ENCODE data around the gene ROR2. TPM values are rescaled to one million over a fixed set of nuclear protein-coding genes. Genes with fewer than 3 reads are reported as not detected.

The ROR2 gene
- polyA plus RNA-seq, 1 experiment = 9.7 TPM

DNA sequence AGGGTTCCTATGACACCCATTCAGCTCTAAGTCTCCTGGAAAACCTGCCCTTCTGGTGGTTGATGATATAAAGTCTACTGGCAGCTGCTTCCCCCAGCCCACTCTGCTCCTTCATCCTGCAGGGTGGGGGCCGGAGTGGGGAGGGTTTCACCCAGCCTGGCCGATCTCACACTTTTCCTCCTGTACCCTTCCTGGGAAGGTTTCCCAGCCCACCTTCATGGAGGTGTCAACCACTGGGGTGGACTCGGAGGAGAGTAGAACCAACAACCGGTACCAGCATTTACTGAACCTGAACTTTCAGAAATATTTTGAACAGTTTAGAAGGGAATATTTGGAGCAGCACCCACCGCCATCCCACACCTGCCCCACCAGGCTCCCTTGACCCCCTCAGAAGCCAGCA lies 30.4 kb downstream of the ROR2 start:
- no peak for DNase-seq (ENCODE audit: low read depth, low spot score)
- Histone ChIP-seq H3K27me3 (ENCODE audit: control insufficient read depth, insufficient read depth, low read length) (peaks cover 3% of the 10 kb centered on the region), H3K27ac (ENCODE audit: low read depth, low read length) (no peak overlapping the region), H3K4me3 (ENCODE audit: low read depth, low read length) (no peak overlapping the region), H3K9me3 (ENCODE audit: control insufficient read depth, insufficient read depth, low read length) (peaks cover 1% of the 10 kb centered on the region; the same call in 1 of the 2 replicates)
- ChIA-PET POLR2A (no interaction called here), CTCF (interaction anchor here (1.0 kb wide), 1 partner anchor 13 kb away, joined by 3 read pairs; no protein-coding TSS in a partner anchor)
- TF ChIP-seq, protein P1, sequence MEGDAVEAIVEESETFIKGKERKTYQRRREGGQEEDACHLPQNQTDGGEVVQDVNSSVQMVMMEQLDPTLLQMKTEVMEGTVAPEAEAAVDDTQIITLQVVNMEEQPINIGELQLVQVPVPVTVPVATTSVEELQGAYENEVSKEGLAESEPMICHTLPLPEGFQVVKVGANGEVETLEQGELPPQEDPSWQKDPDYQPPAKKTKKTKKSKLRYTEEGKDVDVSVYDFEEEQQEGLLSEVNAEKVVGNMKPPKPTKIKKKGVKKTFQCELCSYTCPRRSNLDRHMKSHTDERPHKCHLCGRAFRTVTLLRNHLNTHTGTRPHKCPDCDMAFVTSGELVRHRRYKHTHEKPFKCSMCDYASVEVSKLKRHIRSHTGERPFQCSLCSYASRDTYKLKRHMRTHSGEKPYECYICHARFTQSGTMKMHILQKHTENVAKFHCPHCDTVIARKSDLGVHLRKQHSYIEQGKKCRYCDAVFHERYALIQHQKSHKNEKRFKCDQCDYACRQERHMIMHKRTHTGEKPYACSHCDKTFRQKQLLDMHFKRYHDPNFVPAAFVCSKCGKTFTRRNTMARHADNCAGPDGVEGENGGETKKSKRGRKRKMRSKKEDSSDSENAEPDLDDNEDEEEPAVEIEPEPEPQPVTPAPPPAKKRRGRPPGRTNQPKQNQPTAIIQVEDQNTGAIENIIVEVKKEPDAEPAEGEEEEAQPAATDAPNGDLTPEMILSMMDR (IDR thresholded peaks at IDR 0.05; ENCODE audit: low read depth, low read length) = no peak

DNA sequence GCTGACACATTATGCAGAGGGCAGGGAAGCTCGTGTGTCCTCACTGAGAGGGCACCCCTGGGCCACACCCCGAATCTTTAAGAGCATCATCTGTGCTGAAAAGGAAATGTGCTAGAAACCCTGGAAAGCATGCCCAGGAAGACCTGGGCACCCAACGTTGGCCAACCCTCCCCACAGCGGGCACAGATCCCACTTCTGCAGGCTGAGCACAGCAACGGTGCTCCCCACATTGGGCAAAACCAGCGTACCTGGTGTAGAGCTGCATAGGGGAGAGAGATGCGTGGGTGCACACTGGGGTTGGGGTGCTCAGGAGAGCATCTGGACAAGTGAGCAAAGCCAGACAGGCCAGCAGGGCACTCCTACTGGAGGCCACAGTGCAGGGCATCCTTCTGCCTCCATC lies 32.6 kb downstream of the ROR2 start:
- peaks cover 5% of the 10 kb centered on the region; the same call in 1 of the 2 replicates for H3K9me3 ChIP-seq (ENCODE audit: control insufficient read depth, insufficient read depth, low read length)
- H3K27ac ChIP-seq (ENCODE audit: low read depth, low read length) = no peak overlapping the region
- H3K4me3 ChIP-seq (ENCODE audit: low read depth, low read length) = no peak overlapping the region
- POLR2A ChIA-PET = interaction anchor here (0.7 kb wide), 1 partner anchor 1794 kb away, joined by 3 read pairs; no protein-coding TSS in a partner anchor
- CTCF ChIA-PET = interaction anchor here (0.6 to 0.9 kb wide), 2 partner anchors 33 to 167 kb away, joined by 3 to 5 read pairs; partner anchors contain the start of gene ROR2
- H3K27me3 ChIP-seq (ENCODE audit: control insufficient read depth, insufficient read depth, low read length) = peaks cover 3% of the 10 kb centered on the region
- TF ChIP-seq, protein P1 (IDR thresholded peaks at IDR 0.05; ENCODE audit: low read depth, low read length) = no peak
- DNase-seq (ENCODE audit: low read depth, low spot score) = no peak

DNA sequence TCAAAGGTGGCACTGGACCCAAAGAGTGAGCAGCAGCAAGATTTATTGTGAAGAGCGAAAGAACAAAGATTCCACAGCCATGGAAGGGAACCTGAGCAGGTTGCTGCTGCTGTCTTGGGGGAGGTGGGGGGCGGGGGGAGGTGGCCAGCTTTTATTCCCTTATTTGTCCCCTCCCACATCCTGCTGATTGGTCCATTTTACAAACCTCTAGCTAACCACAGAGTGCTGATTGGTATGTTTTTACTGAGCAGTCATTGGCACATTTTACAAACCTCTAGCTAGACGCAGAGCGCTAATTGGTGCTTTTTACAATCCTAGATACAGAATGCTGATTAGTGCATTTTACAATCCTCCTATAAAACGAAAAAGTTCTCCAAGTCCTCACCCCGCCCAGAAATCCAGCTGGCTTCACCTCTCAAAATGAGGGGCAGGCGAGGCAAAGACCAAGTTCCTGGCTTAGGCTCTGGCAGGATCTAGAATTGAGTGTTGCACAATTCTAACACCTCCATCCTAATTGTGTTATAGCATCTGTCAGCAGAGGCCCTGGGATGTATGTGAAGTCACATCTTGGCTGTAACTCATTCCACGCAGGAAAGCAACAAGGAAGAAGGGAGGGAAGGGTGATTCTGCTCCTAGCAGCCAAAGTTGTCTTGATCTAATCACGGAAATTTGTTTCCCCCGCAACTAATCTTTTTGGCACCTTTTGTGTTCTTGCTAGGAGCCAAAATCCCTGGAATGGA lies 34.3 kb downstream of the ROR2 start:
- Histone ChIP-seq H3K4me3 (ENCODE audit: low read depth, low read length) (no peak overlapping the region), H3K27ac (ENCODE audit: low read depth, low read length) (no peak overlapping the region), H3K27me3 (ENCODE audit: control insufficient read depth, insufficient read depth, low read length) (peaks cover 3% of the 10 kb centered on the region), H3K9me3 (ENCODE audit: control insufficient read depth, insufficient read depth, low read length) (peaks cover 5% of the 10 kb centered on the region; the same call in 1 of the 2 replicates)
- ChIA-PET CTCF (interaction anchor here (1.1 kb wide), 1 partner anchor 39 kb away, joined by 4 read pairs; no protein-coding TSS in a partner anchor), POLR2A (no interaction called here)
- DNase-seq (ENCODE audit: low read depth, low spot score) = no peak
- TF ChIP-seq, protein P1 (IDR thresholded peaks at IDR 0.05; ENCODE audit: low read depth, low read length) = no peak

DNA sequence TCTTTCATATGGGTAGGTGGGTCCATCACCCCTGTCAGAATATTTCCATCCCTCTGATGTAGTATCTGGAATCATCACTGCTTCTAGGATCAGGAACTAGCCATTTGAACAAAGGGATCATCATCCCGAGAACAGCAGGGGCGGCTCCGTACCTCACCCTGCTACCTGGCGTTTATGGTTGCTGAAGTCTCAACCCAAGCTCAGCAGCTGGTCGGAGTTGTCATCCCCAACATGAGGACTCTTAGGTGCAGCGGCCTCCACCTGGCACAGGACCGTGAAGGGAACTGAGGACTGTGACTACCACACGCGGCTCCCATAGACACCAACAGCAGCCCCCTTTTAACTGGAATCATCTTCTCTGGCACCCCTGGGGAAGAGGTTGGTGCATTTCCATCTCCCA lies 35.1 kb downstream of the ROR2 start:
- Histone ChIP-seq H3K4me3 (ENCODE audit: low read depth, low read length) (no peak overlapping the region), H3K27ac (ENCODE audit: low read depth, low read length) (no peak overlapping the region), H3K27me3 (ENCODE audit: control insufficient read depth, insufficient read depth, low read length) (peaks cover 3% of the 10 kb centered on the region), H3K9me3 (ENCODE audit: control insufficient read depth, insufficient read depth, low read length) (peaks cover 5% of the 10 kb centered on the region; the same call in 1 of the 2 replicates)
- CTCF ChIA-PET = interaction anchor here (1.1 kb wide), 1 partner anchor 40 kb away, joined by 4 read pairs; no protein-coding TSS in a partner anchor
- TF ChIP-seq, protein P1 (IDR thresholded peaks at IDR 0.05; ENCODE audit: low read depth, low read length) = no peak
- POLR2A ChIA-PET = no interaction called here
- DNase-seq (ENCODE audit: low read depth, low spot score) = no peak

- TF ChIP-seq, protein P1 (IDR thresholded peaks at IDR 0.05; ENCODE audit: low read depth, low read length) = no peak
- ChIA-PET CTCF (no interaction called here), POLR2A (no interaction called here)
- Histone ChIP-seq H3K27ac (ENCODE audit: low read depth, low read length) (no peak overlapping the region), H3K27me3 (ENCODE audit: control insufficient read depth, insufficient read depth, low read length) (no peaks in the 10 kb centered on the region), H3K4me3 (ENCODE audit: low read depth, low read length) (no peak overlapping the region), H3K9me3 (ENCODE audit: control insufficient read depth, insufficient read depth, low read length) (peaks cover 5% of the 10 kb centered on the region; the same call in 1 of the 2 replicates)
- DNase-seq (ENCODE audit: low read depth, low spot score) = no peak
Observed at GRCh38 chr9:91914404-91914803, 35.6 kb downstream of the ROR2 start.

Data from AG04450 (cell line).